ENCODE measurements around the gene ZNF236.

The ZNF236 gene

DNA sequence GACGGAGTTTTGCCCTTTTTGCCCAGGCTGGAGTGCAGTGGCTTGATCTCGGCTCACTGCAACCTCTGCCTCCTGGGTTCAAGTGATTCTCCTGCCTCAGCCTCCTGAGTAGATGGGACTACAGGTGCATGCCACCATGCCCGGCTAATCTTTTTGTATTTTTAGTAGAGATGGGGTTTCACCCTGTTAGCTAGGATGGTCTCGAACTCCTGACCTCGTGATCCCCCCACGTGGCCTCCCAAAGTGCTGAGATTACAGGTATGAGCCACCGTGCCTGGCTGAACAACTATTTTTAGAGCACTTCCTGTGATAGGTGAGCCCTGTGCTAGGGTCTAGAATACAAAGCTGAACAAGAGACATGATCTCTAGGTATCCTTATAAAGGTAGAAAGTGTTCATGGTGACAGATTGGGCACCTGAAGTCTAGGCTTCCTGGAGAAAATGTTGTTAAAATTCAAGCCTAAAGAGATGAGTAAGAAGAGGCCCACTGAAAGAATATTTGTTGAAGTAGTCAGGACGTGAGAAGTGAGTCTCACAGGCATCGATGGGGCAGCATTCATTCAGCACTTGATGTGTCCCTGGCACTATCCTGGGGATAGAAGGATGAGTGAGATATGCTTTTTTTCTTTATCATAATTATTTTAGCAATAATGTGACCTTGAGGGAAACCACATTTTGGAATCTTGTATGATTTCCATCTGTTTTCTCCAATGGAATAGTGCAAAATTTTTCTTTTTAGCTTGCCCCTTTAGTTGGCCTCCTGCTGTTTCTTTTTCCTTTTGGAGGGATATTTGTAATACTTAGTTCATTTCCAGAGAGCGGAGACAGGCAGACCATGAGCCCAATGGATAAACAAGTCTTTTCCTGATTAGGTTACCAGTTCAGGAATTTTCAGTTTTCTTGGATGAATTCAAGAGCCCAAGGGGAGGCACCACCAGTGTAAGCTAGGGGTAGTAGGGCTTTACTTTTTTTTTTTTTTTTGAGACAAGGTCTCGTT is 5.1 kb downstream of the ZNF236 start:
- DNase-seq (ENCODE audit: low spot score) = no peak
- TF ChIP-seq CTCF (IDR thresholded peaks at IDR 0.05; ENCODE audit: borderline replicate concordance, control extremely low read depth, extremely low read depth, insufficient read depth, missing control alignments) = no peak
- in situ Hi-C loops (cut with MboI; ENCODE audit: low sequenced_read_pairs, unreplicated experiment) = no loop called here

DNA sequence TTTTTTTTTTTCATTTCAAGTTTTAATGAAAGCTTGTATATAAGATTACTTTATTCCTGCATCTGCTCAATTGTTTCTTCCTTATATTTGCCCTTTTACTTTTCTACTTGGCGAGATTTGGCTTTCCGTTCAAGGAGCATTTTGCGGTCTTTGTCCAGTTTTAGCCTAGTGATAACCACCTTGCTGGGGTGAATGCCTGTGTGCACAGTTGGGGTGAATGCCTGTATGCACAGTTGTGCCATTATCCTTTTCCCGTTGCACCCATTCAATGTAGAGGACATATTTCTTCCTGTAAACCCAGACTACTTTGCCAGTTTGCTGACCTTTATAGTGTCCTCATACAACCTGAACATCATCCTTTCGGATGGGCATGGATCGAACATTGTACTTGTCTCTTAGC is 12.0 kb downstream of the ZNF236 start:
- no peak for DNase-seq (ENCODE audit: low spot score)
- no peak for TF ChIP-seq CTCF (IDR thresholded peaks at IDR 0.05; ENCODE audit: borderline replicate concordance, control extremely low read depth, extremely low read depth, insufficient read depth, missing control alignments)
- in situ Hi-C loops (cut with MboI; ENCODE audit: low sequenced_read_pairs, unreplicated experiment) = no loop called here

GRCh38 chr18:76835380-76835779 is 13.0 kb downstream of the ZNF236 start:
- no peak for DNase-seq (ENCODE audit: low spot score)
- in situ Hi-C loops (cut with MboI; ENCODE audit: low sequenced_read_pairs, unreplicated experiment) = no loop called here
- TF ChIP-seq CTCF (IDR thresholded peaks at IDR 0.05; ENCODE audit: borderline replicate concordance, control extremely low read depth, extremely low read depth, insufficient read depth, missing control alignments) = no peak

DNA sequence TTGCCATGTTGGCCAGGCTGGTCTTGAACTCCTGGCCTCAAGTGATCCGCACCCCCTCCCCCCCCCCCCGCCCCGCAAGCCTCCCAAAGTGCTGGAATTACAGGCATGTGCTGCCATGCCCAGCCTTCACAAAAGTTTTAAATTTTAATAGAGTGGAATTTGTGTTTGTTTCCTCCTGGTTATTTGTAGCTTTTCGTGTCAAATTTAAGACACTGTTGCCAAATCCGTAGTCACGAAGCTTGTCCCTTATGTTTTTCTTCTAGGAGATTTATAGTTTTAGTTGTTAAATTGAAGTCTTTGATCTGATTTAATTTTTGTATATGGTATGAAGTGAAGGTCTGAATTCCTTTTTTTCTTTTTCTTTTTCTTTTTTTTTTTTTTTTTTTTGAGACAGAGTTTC is 14.7 kb downstream of the ZNF236 start:
- in situ Hi-C loops (cut with MboI; ENCODE audit: low sequenced_read_pairs, unreplicated experiment) = no loop called here
- no peak for DNase-seq (ENCODE audit: low spot score)
- TF ChIP-seq CTCF (IDR thresholded peaks at IDR 0.05; ENCODE audit: borderline replicate concordance, control extremely low read depth, extremely low read depth, insufficient read depth, missing control alignments) = no peak

DNA sequence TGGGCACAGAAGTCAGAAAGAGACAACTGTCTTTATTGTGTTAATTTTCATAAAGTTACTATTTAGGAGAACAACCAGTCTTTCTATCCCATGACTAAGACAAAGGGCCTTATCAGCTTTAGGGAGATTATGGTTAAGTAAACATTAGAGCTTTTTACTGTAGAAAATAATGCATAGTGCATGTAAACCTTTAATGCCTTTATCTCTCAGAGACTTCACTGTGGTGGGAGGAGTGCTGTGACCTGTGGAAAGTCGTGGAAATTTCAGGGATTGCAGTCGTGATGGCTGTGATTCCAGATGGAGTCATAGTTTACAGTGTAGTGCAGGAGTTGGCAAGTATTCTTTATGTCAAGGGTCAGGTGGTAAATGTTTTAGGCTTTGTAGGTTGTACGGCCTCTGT is 15.8 kb downstream of the ZNF236 start:
- no peak for TF ChIP-seq CTCF (IDR thresholded peaks at IDR 0.05; ENCODE audit: borderline replicate concordance, control extremely low read depth, extremely low read depth, insufficient read depth, missing control alignments)
- DNase-seq (ENCODE audit: low spot score) = no peak
- in situ Hi-C loops (cut with MboI; ENCODE audit: low sequenced_read_pairs, unreplicated experiment) = no loop called here

- in situ Hi-C loops (cut with MboI; ENCODE audit: low sequenced_read_pairs, unreplicated experiment) = no loop called here
- no peak for TF ChIP-seq CTCF (IDR thresholded peaks at IDR 0.05; ENCODE audit: borderline replicate concordance, control extremely low read depth, extremely low read depth, insufficient read depth, missing control alignments)
- no peak for DNase-seq (ENCODE audit: low spot score)
Observed at GRCh38 chr18:76839086-76839794, 16.9 kb downstream of the ZNF236 start.

All from GM13976 (cell line).